HG03139 (cell line): ENCODE results near the gene FAM222A.

Experiments
- ATAC-seq: cut with Tn5 transposase; IDR thresholded peaks from one replicate; pipeline ENCODE4 v1.9.1; 2021; ENCODE audit not compliant: unreplicated experiment

The FAM222A gene

GRCh38 chr12:109818253-109818652 lies 104.6 kb downstream of the FAM222A start:
- no peak for ATAC-seq

DNA sequence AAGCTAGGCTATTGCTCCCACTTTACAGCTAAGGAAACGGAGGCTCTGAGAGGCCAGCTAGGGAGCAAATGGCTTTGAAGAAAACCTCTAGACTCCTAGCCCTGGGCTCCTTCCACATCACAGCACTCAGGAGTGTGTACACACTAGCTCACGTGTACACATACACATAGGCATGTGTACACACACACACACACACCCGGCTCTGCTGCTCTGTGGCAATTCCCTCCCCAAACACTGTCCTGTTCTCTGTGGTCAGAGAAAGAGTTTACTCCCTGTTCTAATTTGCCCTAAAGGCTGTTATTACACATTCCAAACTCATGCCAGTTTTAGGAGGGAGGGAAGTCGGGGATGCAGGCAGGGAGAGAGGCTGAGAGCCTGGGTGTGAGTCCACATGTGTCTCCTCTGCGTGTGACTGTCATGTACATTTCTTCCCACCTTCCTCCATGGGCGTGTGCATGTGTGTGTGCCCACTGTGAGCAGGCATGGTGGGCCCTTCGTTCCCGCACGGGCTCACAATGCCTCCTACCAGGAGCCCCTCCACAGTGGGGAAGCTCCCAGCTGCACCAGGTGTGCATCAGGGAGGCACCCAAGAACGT lies 105.4 kb downstream of the FAM222A start:
- ATAC-seq: no peak
